ENCODE results near the gene DEFB132.
A peak's percentile ranks its signal among the peaks of the same experiment; 100 is the strongest.

Gene DEFB132

GRCh38 chr20:276620-277495 lies 19.3 kb downstream of the DEFB132 start:
- no peak for TF ChIP-seq CTCF (conservative IDR thresholded peaks at IDR 0.05)

GRCh38 chr20:277496-277781 lies 19.9 kb downstream of the DEFB132 start:
- no peak for TF ChIP-seq CTCF (conservative IDR thresholded peaks at IDR 0.05)
- H3K27ac ChIP-seq: no peak overlapping the region

More at GRCh38 chr20:276620-277495, 19.3 kb downstream of the DEFB132 start:
- H3K27ac ChIP-seq: no peak overlapping the region

- H3K27ac ChIP-seq: no peak overlapping the region
- no peak for TF ChIP-seq CTCF (conservative IDR thresholded peaks at IDR 0.05)
These were observed 20.7 kb downstream of the DEFB132 start for GRCh38 chr20:278181-278580.

GRCh38 chr20:278607-279571 lies 21.4 kb downstream of the DEFB132 start:
- no peak for TF ChIP-seq CTCF (conservative IDR thresholded peaks at IDR 0.05)
- no peak overlapping the region for H3K27ac ChIP-seq

- no peak for TF ChIP-seq CTCF (conservative IDR thresholded peaks at IDR 0.05)
- no peak overlapping the region for H3K27ac ChIP-seq
These were observed 26.6 kb downstream of the DEFB132 start for GRCh38 chr20:284172-284571.

- 0 out of 2 replicates have a peak overlapping the region, but pooled peaks have one; percentile 8 for H3K27ac ChIP-seq
- TF ChIP-seq CTCF (conservative IDR thresholded peaks at IDR 0.05): no peak
These were observed 29.0 kb downstream of the DEFB132 start for GRCh38 chr20:286508-286907.
